NOMO-1 treated with DMSO at 0.1 percent for 48 hours (cell line): ENCODE data around the gene CHAC2.
"Not testable (repeated sequence)": the region's sequence is repeated elsewhere in the genome, so short reads cannot be mapped to it uniquely, and the experiment has no call there.

Experiments
- DNase-seq: peaks from one replicate; lab custom pipeline; 2025; ENCODE audit not compliant: unreplicated experiment; lab: John Stamatoyannopoulos, UW

CHAC2 gene

DNA sequence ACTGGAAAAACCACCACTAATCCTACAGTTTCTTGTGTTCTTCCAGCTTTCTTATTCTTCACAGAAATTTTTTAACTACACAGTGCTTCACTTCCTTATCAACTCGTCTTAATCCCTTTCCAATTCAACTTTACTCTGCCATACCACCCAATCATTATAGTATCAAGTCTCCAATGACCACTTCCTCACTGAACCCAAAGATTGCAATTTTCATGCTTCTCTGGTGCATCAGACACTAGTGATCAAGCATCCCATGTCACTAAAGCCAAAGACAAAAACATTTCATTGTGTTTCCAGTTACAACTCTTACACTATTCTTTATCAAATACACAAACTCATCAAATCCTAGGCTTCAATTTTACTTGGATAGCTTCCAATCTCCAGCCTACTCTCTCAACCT lies 9.5 kb downstream of the CHAC2 start:
- DNase-seq, result no peak

DNA sequence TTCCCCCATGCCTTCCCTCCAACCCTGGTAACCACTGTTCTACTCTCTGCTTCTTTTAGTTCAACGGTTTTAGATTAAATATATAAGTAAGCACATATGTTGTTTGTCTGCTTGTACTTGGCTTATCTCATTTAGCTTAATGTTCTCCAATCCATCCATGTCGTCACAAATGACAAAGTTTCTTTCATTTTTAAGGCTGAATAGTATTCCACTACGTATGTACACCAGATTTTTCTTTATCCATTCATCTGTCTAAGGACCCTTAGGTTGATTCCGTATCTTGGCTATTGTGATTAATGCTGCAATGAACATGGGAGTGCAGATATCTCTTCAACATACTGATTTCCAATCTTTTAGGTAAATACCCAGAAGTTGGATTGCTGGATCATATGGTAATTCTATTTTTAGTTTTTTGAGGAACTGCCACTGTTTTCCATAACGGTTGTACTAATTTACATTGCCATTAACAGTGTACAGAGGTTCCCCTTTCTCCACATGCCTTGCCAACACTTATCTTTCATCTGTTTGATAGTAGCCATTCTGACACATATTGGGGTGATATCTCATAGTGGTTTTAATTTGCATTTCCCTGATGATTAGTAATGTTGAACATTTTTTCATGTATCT lies 11.0 kb downstream of the CHAC2 start:
- DNase-seq, result peak; percentile 12

DNA sequence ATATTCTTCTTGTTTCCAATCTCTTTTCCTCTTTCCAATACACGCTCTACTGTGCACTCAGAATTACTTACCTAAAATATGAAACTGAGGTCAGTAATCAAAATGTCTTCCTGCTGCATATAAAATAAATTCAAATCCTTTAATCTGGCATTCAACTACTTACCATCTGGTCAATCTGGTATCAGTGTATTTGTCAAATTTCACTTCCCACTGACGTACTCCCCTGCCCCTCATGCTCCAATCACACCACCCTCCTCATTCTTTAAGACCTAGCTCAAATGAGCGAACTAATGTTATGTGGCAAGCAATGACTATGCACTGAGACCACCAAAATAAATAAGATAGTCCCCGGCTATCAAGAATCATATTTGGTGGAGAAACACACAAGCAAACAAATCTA lies 12.5 kb downstream of the CHAC2 start:
- DNase-seq, result no peak

DNA sequence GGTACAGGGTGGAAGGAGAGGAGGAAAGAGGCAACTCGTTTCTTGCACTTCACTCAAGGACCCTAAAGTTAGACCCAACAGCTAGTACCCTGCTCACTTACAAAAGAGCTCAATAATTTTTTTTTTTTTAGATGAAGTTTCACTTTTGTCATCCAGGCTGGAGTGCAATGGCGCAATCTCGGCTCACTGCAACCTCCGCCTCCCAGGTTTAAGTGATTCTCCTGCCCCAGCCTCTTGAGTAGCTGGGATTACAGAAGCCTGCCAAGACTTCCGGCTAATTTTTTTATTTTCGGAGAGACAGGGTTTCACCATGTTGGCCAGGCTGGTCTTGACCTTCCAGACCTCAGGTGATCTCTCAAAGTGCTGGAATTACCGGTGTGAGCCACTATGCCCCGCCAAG lies 15.1 kb downstream of the CHAC2 start:
- no peak for DNase-seq

DNA sequence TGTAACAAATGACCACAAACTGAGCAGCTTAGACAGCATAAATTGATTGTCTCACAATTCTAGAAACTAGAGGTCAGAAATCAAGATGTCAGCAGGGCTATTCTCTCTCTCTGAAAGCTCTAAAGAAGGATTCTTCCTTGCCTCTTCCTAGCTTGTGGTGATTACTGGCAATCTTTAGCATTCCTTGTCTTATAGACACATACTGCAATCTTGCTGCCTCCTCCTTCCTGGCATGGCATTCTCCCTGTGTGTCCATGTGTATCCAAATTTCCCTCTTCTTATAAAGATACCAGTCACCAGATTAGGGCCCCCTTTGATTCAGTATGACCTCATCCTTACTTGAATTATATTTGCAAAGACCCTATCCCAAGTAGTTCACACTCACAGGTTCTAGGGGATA lies 16.8 kb downstream of the CHAC2 start:
- DNase-seq, result no peak

DNA sequence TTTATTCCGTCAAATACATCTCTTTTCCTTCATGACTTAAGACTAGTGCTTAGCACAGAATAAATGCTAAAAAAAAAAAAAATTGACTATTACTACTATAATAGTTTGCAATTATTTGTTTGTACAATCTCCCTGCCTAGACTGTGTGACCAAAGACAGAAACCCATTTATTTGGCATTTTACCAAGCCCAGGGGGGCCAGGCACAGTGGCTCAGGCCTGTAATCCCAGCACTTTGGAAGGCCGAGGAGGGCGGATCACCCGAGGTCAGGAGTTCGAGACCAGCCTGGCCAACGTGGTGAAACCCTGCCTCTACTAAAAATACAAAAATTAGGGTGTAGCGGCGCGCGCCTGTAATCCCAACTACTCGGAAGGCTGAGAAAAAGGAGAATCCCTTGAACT lies 17.8 kb downstream of the CHAC2 start:
- no peak for DNase-seq

DNA sequence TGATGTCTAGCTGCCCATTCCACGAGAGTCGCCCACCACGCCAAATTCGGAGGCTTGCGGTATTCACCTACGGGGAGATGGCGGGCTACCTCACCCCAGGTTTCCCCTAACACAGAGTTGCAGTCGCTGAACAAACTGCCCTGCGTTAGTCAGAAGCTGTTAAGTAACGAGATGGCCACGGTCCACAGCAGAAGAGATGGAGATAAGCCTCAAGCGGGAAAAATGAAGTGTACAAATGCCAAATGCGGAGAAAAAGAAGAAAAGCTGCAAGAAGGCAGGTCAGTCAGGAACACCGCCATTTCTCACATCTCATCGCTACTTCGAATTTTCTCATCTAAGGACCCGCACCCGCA lies 18.7 kb downstream of the CHAC2 start:
- DNase-seq, result peak; percentile 14

DNA sequence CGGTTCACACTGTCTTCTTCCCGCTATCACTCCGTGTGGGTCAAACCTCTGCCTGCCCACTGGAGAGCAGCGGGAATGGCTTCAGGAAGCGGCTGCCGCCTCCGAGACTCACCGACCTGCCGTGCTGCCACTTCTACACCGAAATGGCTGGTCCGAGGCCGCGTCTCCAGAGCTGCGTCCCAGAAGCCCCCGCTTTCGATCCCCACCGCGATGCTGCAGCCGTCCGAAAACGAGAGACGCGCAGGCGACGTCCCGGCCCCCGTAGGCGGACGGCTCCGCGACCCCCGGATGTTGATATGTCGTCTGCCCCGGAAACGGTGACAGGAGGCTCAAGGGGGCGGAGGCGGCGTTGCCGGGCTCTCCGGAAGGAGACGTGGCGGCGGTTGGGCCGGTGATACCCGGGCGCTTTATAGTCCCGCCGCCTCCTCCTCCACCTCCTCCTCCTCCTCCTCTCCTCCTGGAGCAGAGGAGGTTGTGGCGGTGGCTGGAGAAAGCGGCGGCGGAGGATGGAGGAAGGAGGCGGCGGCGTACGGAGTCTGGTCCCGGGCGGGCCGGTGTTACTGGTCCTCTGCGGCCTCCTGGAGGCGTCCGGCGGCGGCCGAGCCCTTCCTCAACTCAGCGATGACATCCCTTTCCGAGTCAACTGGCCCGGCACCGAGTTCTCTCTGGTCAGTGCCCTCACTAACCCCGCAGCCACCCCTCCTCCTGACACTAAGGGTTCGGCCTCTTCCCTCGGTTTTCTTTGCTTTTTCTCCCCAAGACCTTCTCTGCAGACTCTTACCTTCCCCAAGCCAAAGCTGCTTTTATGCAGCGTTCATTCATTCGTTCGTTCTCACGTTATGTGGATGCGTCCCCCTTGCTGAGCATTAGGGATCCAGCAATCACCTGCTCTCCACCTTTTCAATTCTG lies 19.4 kb downstream of the CHAC2 start, which contains the start of the genes ASB3 and ERLEC1:
TSS of gene ASB3 (minus strand) at position 249 of the 909 bp plus-strand sequence. CDS start 21,381 bp downstream, outside the sequence.
TSS of gene ERLEC1 (plus strand) at position 340 of the 909 bp plus-strand sequence. CDS start at position 507, 167 bp downstream.
- DNase-seq, result peak; percentile 84

DNA sequence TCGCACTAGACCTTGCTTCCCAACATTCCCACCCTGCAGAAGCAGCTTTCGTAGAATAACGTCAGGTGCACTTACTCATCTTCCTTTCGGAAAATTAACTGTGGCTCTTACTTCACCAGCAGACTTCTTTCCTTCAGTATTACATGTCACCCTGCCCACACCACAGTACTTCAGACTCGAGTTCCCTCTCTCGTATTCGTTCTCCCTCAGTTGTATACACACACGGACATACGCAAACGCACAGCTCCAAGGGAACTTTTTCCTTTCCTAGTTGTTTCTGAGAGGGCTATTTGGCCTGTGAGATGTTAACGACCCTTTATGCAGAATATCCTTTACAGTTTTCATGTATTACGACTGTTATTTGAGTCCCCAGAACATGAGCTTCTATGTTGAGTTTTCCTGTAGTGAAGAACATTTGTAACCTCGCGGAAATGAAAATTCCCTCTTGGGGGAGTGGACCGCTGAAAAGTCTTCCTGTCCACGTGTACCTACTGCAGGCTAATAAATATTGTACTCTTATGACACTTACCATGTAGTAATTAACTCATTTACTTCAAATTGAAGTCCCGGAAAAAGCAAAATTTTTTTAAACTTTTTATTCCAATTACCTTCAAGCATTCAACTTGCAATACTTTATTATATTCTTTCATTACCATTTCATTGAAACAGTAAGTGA lies 20.1 kb downstream of the CHAC2 start:
- DNase-seq, result peak; percentile 14

DNA sequence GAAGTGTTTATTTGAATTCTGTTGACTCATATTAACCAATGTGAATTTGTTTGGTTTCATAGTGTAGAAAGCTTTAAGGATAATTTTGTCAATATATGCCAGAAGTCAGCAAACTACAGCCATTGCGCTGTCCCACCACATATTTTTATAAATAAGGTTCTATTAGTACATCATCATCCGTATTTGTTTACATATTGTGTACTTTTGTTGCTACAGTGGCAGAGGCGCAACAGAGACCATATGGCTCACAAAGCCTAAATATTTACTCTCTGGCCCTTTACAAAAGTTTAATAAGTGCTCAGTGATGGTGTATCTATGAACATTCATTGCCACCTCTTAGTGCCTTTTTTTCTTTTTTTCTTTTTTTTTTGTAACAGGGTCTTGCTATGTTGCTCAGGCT lies 25.7 kb downstream of the CHAC2 start:
- DNase-seq, result no peak

DNA sequence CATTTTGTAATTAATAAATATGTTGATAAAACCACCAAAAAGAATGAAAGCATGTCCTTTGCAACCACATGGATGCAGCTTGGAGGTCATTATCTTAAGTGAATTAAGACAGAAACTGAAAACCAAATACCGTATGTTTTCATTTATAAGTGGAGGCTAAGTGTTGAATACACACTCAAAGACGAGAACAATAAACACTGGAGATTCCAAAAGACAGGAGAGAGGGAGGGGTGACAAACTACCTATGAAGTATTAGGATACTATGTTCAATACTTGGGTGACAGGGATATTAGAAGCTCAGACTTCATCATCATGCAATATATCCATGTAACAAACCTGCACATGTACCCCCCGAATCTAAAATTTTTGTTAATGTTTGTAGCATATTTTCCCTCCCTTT lies 26.2 kb downstream of the CHAC2 start:
- no peak for DNase-seq

DNA sequence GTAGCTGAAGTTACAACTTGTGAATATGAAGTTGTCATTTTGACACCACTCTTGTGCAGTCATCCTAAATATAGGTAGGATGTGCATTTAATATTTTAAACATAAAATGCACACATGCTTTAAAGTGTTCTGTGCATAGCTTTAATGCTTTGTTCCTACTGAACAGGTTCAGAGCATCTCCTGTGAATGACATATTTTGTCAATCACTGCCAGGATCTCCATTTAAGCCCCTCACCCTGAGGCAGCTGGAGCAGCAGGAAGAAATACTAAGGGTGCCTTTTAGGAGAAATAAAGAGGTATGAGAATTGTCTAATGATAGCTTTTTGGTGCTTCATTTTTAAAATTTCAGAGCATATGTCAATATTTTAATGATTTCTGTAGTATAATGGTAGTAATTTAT lies 33.9 kb downstream of the CHAC2 start:
- DNase-seq, result no peak

DNA sequence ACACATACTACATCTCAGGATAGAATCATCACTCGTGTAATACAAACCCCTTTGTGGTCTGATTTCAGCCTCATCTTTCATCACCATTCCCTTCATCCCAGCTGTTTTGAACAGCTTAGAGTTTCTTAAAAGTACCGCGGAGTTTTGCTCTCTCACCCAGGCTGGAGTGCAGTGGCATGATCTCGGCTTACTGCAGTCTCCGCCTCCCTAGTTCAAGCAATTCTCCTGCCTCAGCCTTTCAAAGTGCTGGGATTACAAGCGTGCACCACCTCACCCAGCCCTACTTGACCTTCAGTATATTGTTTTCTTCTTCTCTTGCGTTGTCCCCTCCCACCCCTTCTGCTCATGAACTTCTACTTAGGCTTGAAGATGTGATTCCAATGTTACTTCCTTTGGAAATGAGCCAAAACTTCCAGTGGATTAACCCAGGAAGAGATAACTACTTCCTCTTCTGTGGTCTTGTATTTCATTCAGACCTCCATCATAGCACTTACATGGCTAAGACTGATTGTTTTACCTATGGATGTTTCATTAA lies 35.1 kb downstream of the CHAC2 start:
- no peak for DNase-seq

DNA sequence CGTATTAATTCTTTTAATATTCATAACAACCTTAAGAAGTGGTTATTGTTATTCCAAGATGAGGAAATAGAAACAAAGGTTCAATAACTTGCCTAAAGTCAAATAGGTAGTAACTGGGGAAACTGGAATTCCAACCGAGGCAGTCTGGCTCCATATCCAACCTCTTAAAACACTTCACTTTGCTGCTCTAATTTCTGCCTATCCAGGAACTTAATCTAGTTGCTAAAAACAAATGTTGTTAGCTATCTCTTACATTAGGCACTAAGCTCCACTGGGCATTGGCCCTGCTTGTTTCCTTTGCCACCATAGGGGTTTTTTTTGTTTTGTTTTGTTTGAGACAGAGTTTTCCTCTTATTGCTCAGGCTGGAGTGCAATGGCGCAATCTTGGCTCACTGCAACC lies 44.0 kb downstream of the CHAC2 start:
- no peak for DNase-seq

DNA sequence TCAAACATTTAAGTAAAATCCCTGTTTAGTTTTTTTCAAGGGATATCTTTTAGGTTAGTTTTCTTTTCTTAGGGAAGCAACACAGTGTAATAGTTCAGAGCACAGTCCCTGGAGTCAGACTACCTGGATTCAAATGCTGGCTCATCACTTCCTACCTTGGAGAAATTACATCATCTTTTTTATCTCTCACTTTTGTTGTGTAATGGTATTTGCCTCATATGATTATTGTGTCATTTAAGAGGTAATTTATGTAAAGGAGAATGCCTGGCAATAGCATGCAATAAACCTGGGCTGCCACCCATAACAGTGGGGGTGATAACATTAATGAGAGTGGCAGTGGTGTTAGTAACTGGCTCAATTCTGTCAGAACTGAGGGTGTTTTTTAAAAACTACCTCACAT lies 45.5 kb downstream of the CHAC2 start:
- no peak for DNase-seq

DNA sequence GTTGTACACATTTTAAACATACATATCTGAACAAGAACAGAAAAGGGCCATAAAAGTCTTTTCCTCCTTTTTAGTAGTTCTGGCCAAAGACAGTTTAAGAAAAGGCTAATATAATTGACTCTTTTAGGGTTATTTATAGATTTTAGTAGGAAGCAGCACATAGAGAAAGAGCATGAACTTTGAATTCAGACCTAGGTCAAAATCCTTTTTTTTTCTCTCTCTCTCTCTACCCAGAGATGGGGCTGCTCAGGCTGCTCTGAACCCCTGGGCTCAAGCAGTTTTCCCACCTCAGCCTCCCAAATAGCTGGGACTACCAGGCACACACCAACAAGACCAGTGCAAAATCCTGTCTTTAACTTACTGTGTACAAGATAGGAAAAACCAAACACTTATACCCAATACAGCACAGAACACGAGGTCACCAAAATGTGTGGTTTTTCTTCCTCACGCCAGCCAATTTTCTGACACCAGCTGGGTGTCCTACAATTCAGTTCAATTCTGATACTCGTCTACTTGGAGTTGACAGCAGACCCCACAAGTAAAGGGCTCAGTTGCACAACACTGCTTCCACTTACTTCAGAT lies 51.3 kb downstream of the CHAC2 start:
- no peak for DNase-seq

DNA sequence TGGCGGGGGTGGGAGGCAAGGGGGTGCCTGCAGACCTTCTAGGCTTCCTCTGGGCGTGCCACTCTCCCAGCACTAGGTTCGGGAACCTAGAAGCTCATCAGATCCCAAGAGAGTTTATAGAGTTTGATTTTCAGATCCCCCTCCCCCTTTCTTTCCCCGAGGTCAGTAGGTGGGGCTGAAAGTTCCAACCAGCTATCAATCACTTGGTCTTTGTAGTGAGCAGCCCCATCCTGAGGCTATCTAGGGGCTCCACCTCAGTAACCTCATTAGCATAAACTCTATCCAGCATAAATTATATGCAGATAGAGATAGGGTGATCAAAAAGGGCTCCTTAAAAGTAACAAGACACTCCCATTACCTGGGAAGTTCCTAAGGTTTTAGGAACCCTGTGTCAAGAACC lies 52.0 kb downstream of the CHAC2 start:
- no peak for DNase-seq

DNA sequence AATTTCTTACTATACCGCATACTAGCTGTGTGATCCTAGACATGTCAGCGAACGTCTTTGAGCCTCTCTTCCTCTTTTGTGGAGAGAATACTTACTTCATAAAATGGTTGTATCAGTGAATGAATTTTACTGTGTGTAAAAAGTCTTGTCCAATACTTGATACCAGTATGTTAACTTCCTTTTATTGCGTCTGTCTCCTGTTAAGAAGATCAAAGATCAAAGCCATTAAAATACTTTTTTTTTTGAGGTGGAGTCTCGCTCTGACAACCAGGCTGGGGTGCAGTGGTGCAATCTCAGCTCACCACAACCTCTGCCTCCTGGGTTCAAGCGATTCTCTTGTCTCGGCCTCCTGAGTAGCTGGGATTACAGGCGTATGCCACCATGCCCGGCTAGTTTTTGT lies 52.4 kb downstream of the CHAC2 start:
- DNase-seq, result no peak

DNA sequence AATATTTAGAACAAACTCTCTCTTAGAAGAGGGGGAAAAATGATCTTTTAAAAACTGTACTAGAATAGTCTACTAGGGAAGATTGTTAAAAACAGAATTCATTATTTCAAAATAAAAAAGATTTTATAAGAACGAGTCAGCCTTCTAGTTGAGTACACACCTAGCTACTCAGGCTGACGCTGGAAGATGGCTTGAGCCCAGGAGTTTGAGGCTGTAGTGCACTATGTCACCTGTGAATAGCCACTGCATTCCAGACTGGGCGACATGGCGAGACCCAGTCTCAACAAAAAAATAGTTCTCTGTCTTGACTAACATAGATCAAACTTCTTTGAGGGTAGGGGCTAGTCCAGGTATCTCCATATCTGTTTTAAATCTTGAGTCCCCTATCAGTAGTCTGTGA lies 53.1 kb downstream of the CHAC2 start:
- DNase-seq, result no peak

DNA sequence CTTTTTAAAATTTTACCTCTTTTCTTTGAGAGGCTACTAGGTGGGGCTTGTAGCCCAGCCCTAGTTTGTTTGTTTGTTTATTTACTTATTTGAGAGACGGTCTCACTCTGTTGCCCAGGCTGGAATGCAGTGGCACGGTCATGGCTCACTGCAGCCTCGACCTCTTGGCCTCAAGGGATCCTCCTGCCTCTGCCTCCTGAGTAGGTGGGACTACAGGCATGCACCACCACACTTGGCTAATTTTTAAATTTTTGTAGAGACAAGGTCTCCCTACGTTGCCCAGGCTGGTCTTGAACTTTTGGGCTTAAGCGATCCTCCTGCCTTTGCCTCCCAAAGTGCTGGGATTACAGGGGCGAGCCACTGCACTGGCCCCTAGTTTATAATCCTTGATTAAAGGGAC lies 54.2 kb downstream of the CHAC2 start:
- DNase-seq, result no peak

DNA sequence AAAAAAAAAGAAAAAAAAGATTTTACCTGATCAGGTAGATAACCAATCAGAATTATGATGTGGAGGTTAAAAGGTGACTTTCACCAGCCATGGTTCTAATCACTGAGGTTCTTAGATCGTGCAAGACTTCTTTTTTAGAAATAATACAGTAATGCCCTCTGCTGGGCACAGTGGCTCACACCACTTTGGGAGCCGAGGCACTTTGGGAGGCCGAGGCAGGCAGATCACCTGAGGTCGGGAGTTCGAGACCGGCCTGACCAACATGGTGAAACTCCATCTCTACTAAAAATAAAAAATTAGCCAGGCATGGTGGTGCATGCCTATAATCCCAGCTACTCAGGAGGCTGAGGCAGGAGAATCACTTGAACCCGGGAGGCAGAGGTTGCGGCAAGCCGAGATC lies 56.0 kb downstream of the CHAC2 start:
- not testable (repeated sequence) for DNase-seq
